Measurements from ENCODE around the gene SPIRE1. TPM values are rescaled to one million over a fixed set of nuclear protein-coding genes. Genes with fewer than 3 reads are reported as not detected.

The SPIRE1 gene
- polyA plus RNA-seq, 2 donors: 4.7 to 5.0 TPM

DNA sequence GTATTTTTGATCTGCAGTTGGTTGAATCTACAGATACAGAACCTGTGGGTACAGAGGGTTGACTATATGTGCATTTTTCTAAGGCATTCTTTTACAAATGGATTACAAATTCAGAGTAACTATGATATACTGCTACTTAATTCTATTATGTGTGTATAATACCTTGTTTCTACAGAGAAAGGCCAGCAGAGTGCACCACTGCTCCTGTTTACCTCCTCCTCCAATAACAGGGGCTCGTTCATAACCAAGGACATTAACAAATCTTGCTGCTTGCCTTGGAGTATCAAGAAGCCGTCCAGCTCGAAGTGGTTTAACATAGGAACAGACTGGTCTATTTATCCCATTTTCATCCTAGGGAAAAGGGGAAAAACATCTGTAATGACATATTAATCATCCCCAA is 28.2 kb upstream of the SPIRE1 start:
- Histone ChIP-seq H3K9me3 (ENCODE audit: control insufficient read depth in 2 of 2, insufficient read depth in 1 of 2, low read depth in 1 of 2, low read length in 1 of 2) (no peaks in the 10 kb centered on the region), H3K27me3 (ENCODE audit: control insufficient read depth in 1 of 2, insufficient read depth in 2 of 2, low read length in 2 of 2) (no peaks in the 10 kb centered on the region), H3K36me3 (ENCODE audit: control insufficient read depth in 2 of 2, insufficient read depth in 2 of 2, low read length in 1 of 2) (peaks cover 0 to 2% of the 10 kb centered on the region in 2 donors), H3K4me3 (ENCODE audit: low read depth in 1 of 2, low read length in 2 of 2) (no peak overlapping the region), H3K4me1 (ENCODE audit: control insufficient read depth in 2 of 2, insufficient read depth in 2 of 2, low read length in 1 of 2) (no peaks in the 10 kb centered on the region), H3K27ac (ENCODE audit: low read depth in 2 of 2, low read length in 1 of 2) (no peak overlapping the region)
- 61 to 73% methylated on average over 3 of the region's 3 CpGs for WGBS, 2 donors

DNA sequence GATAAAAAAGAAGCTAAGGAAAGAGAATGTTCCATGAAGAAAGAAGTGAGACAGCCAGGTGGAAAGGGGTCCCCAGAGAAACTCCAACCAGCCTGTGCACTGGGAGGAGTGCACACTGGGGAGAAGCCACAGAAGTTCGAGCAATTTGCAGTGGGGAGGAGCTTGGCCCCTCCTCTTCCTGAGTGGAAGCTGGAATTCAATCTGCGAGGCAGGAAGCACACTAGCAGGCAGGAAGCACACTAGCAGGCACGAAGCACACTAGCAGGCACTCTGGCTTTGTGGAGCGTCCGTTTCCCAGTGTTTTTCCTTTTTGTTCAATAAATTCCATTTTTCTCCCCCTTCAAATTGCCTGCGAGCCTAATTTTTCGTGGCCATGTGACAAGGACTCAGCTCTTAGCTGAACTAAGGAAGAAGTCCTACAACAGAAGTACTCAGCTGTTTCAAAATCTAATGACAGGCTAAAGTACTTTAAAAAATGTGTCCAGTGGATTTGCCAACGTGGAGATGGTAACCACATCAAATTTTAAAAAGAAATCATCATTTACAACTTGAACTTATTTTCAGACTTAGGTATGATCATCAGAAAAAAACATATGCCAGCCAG is 21.4 kb upstream of the SPIRE1 start:
- no peaks in the 10 kb centered on the region for H3K9me3 ChIP-seq (ENCODE audit: control insufficient read depth in 2 of 2, insufficient read depth in 1 of 2, low read depth in 1 of 2, low read length in 1 of 2)
- H3K27ac ChIP-seq (ENCODE audit: low read depth in 2 of 2, low read length in 1 of 2): peak overlapping the region in 1 of 2 donors; percentile 52
- 51 to 54% methylated on average over 8 of the region's 8 CpGs for WGBS, 2 donors
- H3K36me3 ChIP-seq (ENCODE audit: control insufficient read depth in 2 of 2, insufficient read depth in 2 of 2, low read length in 1 of 2): peaks cover 5 to 7% of the 10 kb centered on the region in 2 donors
- H3K27me3 ChIP-seq (ENCODE audit: control insufficient read depth in 1 of 2, insufficient read depth in 2 of 2, low read length in 2 of 2): no peaks in the 10 kb centered on the region
- no peak overlapping the region for H3K4me3 ChIP-seq (ENCODE audit: low read depth in 1 of 2, low read length in 2 of 2)
- no peaks in the 10 kb centered on the region for H3K4me1 ChIP-seq (ENCODE audit: control insufficient read depth in 2 of 2, insufficient read depth in 2 of 2, low read length in 1 of 2)

DNA sequence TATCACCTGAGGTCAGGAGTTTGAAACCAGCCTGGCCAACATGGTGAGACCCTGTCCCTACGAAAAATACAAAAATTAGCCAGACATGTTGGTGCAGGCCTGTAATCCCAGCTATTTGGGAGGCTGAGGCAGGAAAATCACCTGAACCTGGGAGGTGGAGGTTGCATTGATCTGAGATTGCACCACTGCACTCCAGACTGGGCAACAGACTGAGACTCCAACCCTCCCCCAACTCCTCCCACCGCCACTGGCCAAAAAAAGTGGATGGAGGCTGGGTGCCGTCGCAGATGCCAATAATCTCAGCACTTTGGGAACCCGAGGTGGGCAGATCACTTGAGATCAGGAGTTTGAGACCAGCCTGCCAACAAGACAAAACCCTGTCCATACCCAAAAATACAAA is 10.1 kb upstream of the SPIRE1 start:
- no peak overlapping the region for H3K4me3 ChIP-seq (ENCODE audit: low read depth in 1 of 2, low read length in 2 of 2)
- H3K27ac ChIP-seq (ENCODE audit: low read depth in 2 of 2, low read length in 1 of 2): no peak overlapping the region
- 89% methylated on average over 5 of the region's 5 CpGs for whole genome bisulfite sequencing, 2 donors
- H3K36me3 ChIP-seq (ENCODE audit: control insufficient read depth in 2 of 2, insufficient read depth in 2 of 2, low read length in 1 of 2): no peaks in the 10 kb centered on the region
- no peaks in the 10 kb centered on the region for H3K27me3 ChIP-seq (ENCODE audit: control insufficient read depth in 1 of 2, insufficient read depth in 2 of 2, low read length in 2 of 2)
- no peaks in the 10 kb centered on the region for H3K4me1 ChIP-seq (ENCODE audit: control insufficient read depth in 2 of 2, insufficient read depth in 2 of 2, low read length in 1 of 2)
- no peaks in the 10 kb centered on the region for H3K9me3 ChIP-seq (ENCODE audit: control insufficient read depth in 2 of 2, insufficient read depth in 1 of 2, low read depth in 1 of 2, low read length in 1 of 2)

DNA sequence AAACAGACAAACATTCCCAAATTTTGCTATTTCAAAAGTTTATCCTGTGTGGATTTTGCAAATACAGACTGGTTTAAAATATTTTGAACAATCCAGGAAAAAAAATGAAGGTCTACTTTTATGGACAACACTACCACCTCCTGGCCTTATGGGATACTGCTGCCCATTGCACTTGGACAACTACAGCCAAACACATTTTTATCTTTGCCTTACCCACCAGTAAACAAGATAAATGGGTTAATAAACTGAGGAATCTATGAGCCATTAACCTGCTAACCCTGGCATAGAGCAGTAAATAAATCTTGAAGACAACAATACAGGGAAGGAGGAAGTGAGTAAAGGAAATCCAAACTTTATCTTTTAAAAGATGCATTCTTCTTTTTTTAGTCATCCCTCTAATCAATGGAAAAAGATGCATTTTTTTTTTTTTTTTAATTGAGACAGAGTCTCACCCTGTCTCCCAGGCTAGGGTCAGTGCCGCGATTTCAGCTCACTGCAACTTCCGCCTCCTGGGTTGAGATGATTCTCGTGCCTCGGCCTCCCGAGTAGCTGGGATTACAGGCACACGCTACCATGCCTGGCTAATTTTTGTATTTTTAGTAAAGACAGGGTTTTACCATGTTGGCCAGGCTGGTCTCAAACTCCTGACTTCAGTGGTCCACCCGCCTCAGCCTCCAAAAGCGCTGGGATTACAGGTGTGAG is 2.1 kb upstream of the SPIRE1 start:
- H3K27me3 ChIP-seq (ENCODE audit: control insufficient read depth in 1 of 2, insufficient read depth in 2 of 2, low read length in 2 of 2): no peaks in the 10 kb centered on the region
- no peaks in the 10 kb centered on the region for H3K9me3 ChIP-seq (ENCODE audit: control insufficient read depth in 2 of 2, insufficient read depth in 1 of 2, low read depth in 1 of 2, low read length in 1 of 2)
- H3K4me1 ChIP-seq (ENCODE audit: control insufficient read depth in 2 of 2, insufficient read depth in 2 of 2, low read length in 1 of 2): no peaks in the 10 kb centered on the region
- no peak overlapping the region for H3K27ac ChIP-seq (ENCODE audit: low read depth in 2 of 2, low read length in 1 of 2)
- 79 to 89% methylated on average over 9 of the region's 9 CpGs for WGBS, 2 donors
- H3K36me3 ChIP-seq (ENCODE audit: control insufficient read depth in 2 of 2, insufficient read depth in 2 of 2, low read length in 1 of 2): no peaks in the 10 kb centered on the region
- no peak overlapping the region for H3K4me3 ChIP-seq (ENCODE audit: low read depth in 1 of 2, low read length in 2 of 2)

DNA sequence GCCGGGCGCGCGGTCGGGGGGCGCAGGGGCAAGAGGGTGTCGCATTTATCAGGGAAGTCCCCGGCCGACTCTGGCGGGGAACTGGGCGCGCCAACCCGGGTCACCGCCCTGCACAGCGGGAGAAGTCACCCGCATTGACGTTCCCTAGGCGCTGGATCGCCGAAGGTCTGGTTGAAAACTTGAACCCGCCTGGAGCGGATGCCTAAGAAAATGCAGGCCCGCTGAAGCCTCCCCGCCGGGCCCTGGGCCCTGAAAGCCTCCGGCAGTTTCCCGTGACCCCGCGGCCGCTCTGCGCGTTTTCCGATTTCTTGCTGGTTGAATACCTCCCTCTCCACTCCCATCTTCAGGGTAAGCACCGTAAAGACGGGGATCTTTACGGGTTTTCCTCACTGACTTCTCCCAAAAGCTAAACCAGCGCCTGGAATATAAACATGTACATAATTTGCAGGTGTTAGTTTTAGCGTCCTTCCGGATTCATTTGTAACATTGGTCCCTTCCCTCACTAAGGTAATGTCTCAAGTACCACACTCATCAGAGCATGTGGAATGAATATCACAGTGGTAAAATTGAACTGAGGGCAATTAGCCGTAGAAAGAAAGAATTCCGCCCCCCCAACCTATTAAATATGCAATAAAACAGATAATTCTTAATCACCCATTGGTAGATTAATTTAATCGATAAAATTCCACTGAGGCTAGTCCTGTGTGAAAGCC is 675 bp upstream of the SPIRE1 start:
- Histone ChIP-seq H3K4me1 (ENCODE audit: control insufficient read depth in 2 of 2, insufficient read depth in 2 of 2, low read length in 1 of 2) (no peaks in the 10 kb centered on the region), H3K27ac (ENCODE audit: low read depth in 2 of 2, low read length in 1 of 2) (peak overlapping the region; percentile 88 to 94), H3K27me3 (ENCODE audit: control insufficient read depth in 1 of 2, insufficient read depth in 2 of 2, low read length in 2 of 2) (no peaks in the 10 kb centered on the region), H3K4me3 (ENCODE audit: low read depth in 1 of 2, low read length in 2 of 2) (peak overlapping the region; percentile 70 to 72), H3K36me3 (ENCODE audit: control insufficient read depth in 2 of 2, insufficient read depth in 2 of 2, low read length in 1 of 2) (no peaks in the 10 kb centered on the region), H3K9me3 (ENCODE audit: control insufficient read depth in 2 of 2, insufficient read depth in 1 of 2, low read depth in 1 of 2, low read length in 1 of 2) (no peaks in the 10 kb centered on the region)
- 14 to 16% methylated on average over 42 of the region's 42 CpGs for WGBS, 2 donors

GRCh38 chr18:12656938-12657683 is 796 bp downstream of the SPIRE1 start:
- 1 to 2% methylated on average over 56 to 89 of the region's 89 CpGs for WGBS, 2 donors
- Histone ChIP-seq H3K4me1 (ENCODE audit: control insufficient read depth in 2 of 2, insufficient read depth in 2 of 2, low read length in 1 of 2) (no peaks in the 10 kb centered on the region), H3K27ac (ENCODE audit: low read depth in 2 of 2, low read length in 1 of 2) (peak overlapping the region; percentile 88 to 94)

DNA sequence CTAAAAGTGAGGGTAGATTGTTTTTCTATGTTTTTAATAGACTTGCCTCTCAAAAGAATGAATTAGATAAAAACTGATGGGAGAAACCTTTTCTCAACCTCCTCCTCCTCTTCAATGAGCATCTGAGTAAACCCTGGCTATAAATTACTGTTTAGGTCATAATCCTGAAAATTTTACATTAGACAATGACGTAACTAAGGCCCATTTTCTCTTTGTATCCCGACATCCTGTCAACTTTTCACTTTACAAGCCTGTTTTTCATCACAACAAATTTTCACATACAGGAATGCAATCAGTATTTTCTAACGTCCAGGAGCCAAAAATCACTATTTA is 1.3 kb downstream of the SPIRE1 start:
- peak overlapping the region; percentile 70 to 72 for H3K4me3 ChIP-seq (ENCODE audit: low read depth in 1 of 2, low read length in 2 of 2)
- peak overlapping the region in 1 of 2 donors; percentile 94 for H3K27ac ChIP-seq (ENCODE audit: low read depth in 2 of 2, low read length in 1 of 2)
- WGBS, 2 donors: 12 to 26% methylated on average over 3 of the region's 3 CpGs
- no peaks in the 10 kb centered on the region for H3K4me1 ChIP-seq (ENCODE audit: control insufficient read depth in 2 of 2, insufficient read depth in 2 of 2, low read length in 1 of 2)
- no peaks in the 10 kb centered on the region for H3K9me3 ChIP-seq (ENCODE audit: control insufficient read depth in 2 of 2, insufficient read depth in 1 of 2, low read depth in 1 of 2, low read length in 1 of 2)
- no peaks in the 10 kb centered on the region for H3K36me3 ChIP-seq (ENCODE audit: control insufficient read depth in 2 of 2, insufficient read depth in 2 of 2, low read length in 1 of 2)
- no peaks in the 10 kb centered on the region for H3K27me3 ChIP-seq (ENCODE audit: control insufficient read depth in 1 of 2, insufficient read depth in 2 of 2, low read length in 2 of 2)

More at GRCh38 chr18:12656938-12657683, 796 bp downstream of the SPIRE1 start:
- Histone ChIP-seq H3K27me3 (ENCODE audit: control insufficient read depth in 1 of 2, insufficient read depth in 2 of 2, low read length in 2 of 2) (no peaks in the 10 kb centered on the region), H3K9me3 (ENCODE audit: control insufficient read depth in 2 of 2, insufficient read depth in 1 of 2, low read depth in 1 of 2, low read length in 1 of 2) (no peaks in the 10 kb centered on the region), H3K4me3 (ENCODE audit: low read depth in 1 of 2, low read length in 2 of 2) (peak overlapping the region; percentile 70 to 72), H3K36me3 (ENCODE audit: control insufficient read depth in 2 of 2, insufficient read depth in 2 of 2, low read length in 1 of 2) (no peaks in the 10 kb centered on the region)

DNA sequence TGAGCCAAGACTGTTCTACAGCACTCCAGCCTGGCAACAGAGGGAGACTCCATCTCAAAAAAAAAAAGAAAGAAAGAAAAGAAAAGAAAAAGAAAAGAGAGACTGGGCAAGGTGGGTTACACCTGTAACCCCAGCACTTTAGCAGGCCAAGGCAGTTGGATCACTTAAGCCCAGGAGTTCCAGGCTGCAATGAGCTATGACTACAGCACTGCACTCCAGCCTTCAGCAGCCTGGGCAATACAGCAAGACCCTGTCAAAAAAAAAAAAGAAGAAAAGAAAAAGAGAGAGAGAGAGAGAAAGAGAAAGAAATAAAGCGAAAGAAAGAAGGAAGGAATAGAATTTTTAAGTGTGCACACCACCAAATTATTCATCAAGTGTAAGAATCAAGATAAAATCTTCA is 2.9 kb downstream of the SPIRE1 start:
- no peaks in the 10 kb centered on the region for H3K27me3 ChIP-seq (ENCODE audit: control insufficient read depth in 1 of 2, insufficient read depth in 2 of 2, low read length in 2 of 2)
- WGBS, 2 donors: 91 to 100% methylated on average over 1 of the region's 1 CpG
- H3K36me3 ChIP-seq (ENCODE audit: control insufficient read depth in 2 of 2, insufficient read depth in 2 of 2, low read length in 1 of 2): no peaks in the 10 kb centered on the region
- H3K4me3 ChIP-seq (ENCODE audit: low read depth in 1 of 2, low read length in 2 of 2): no peak overlapping the region
- H3K4me1 ChIP-seq (ENCODE audit: control insufficient read depth in 2 of 2, insufficient read depth in 2 of 2, low read length in 1 of 2): no peaks in the 10 kb centered on the region
- H3K27ac ChIP-seq (ENCODE audit: low read depth in 2 of 2, low read length in 1 of 2): no peak overlapping the region
- H3K9me3 ChIP-seq (ENCODE audit: control insufficient read depth in 2 of 2, insufficient read depth in 1 of 2, low read depth in 1 of 2, low read length in 1 of 2): no peaks in the 10 kb centered on the region

DNA sequence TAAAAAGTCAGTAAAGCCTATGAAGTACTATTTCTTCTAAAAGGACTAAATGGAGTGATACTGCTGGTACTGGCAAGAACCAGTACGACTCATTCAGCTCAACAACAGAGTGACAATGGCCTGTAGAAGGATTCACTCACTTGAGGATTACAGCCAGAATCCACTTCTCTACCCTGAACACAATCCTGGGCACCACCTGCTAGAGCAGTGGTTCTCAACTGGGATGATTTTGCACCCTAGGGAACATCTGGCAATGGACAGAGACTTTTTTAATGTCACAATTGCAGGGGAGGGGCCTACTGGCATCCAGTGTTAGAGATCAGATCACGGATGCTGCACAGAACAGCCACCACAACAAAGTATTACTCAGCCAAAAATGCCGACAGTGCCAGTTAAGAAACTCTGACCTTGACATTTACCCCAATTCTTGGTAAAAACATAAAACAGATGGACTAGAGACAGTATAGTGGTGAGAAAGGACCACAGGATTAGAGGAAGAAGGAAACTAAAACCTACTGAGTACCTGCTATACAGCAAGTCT is 5.0 kb downstream of the SPIRE1 start:
- 54 to 60% methylated on average over 3 of the region's 3 CpGs for WGBS, 2 donors

More for the DNA sequence above, 5.0 kb downstream of the SPIRE1 start:
- no peaks in the 10 kb centered on the region for H3K9me3 ChIP-seq (ENCODE audit: control insufficient read depth in 2 of 2, insufficient read depth in 1 of 2, low read depth in 1 of 2, low read length in 1 of 2)
- H3K4me1 ChIP-seq (ENCODE audit: control insufficient read depth in 2 of 2, insufficient read depth in 2 of 2, low read length in 1 of 2): no peaks in the 10 kb centered on the region
- H3K27me3 ChIP-seq (ENCODE audit: control insufficient read depth in 1 of 2, insufficient read depth in 2 of 2, low read length in 2 of 2): no peaks in the 10 kb centered on the region
- H3K27ac ChIP-seq (ENCODE audit: low read depth in 2 of 2, low read length in 1 of 2): no peak overlapping the region
- H3K36me3 ChIP-seq (ENCODE audit: control insufficient read depth in 2 of 2, insufficient read depth in 2 of 2, low read length in 1 of 2): no peaks in the 10 kb centered on the region
- H3K4me3 ChIP-seq (ENCODE audit: low read depth in 1 of 2, low read length in 2 of 2): no peak overlapping the region

All from esophagus (tissue), 2 donors.